T-cell (primary cell): ENCODE measurements around the gene ABCG1. TPM values are rescaled to one million over a fixed set of nuclear protein-coding genes. Genes with fewer than 3 reads are reported as not detected.

Experiments used
- ATAC-seq, 4 experiments: fragments of 200-7000 bp in 3 of 4; fragments of 150-1000 bp in 1 of 4; cut with Tn5 transposase; replicated peaks in 1 of 4; 1 replicate in 3 of 4; 2 replicates in 1 of 4; pipeline ENCODE4 v1.10.0; 2021; ENCODE audit warnings: moderate library complexity in 3 of 4, mild to moderate bottlenecking in 2 of 4, moderate number of reproducible peaks in 1 of 4
- CTCF ChIA-PET, 2 donors: fragments of 300-600 bp; sonication (Branson Sonifier 250); formaldehyde crosslinking; loops; one replicate each; lab custom pipeline; 2022; ENCODE audit warnings: antibody characterized with exemption in 2 of 2; lab: Charles Lee
- POLR2A ChIA-PET, 2 donors: fragments of 300-600 bp; sonication (Branson Sonifier 250); formaldehyde crosslinking; loops; one replicate each; lab custom pipeline; 2022; ENCODE audit warnings: antibody characterized with exemption in 2 of 2; lab: Charles Lee
- DNase-seq, 35 experiments: peaks; one replicate each; pipeline versions ENCODE4 v3.0.0 to v3.0.0-alpha.2; 2013 to 2023
- H3K27ac ChIP-seq: one replicate; pipeline ENCODE4 v1.5.1; 2013; ENCODE audit warnings: low read length
- H3K27me3 ChIP-seq, 2 experiments: replicated peaks in 1 of 2; 1 replicate in 1 of 2; 2 replicates in 1 of 2; pipeline versions ENCODE4 v1.6.1 to v1.7.0; 2013; ENCODE audit warnings: low read length in 1 of 2, mixed read lengths in 1 of 2; ENCODE audit not compliant: control insufficient read depth in 2 of 2, insufficient read depth in 2 of 2; ENCODE audit errors: extremely low read depth in 1 of 2
- H3K36me3 ChIP-seq, 2 donors: 1 replicate in 1 of 2; 2 replicates in 1 of 2; pipeline versions ENCODE4 v1.6.1 to v1.7.0; 2013; ENCODE audit warnings: low read length in 1 of 2; ENCODE audit not compliant: control insufficient read depth in 2 of 2, insufficient read depth in 1 of 2; ENCODE audit errors: extremely low read depth in 1 of 2
- H3K4me1 ChIP-seq, 2 experiments: 1 replicate in 1 of 2; 2 replicates in 1 of 2; pipeline versions ENCODE4 v1.6.1 to v1.7.0; 2013; ENCODE audit warnings: low read length in 2 of 2, mixed read lengths in 1 of 2; ENCODE audit not compliant: insufficient read depth in 2 of 2, control insufficient read depth in 1 of 2; ENCODE audit errors: extremely low read depth in 1 of 2
- H3K4me3 ChIP-seq, 2 donors: 1 replicate in 1 of 2; 2 replicates in 1 of 2; pipeline versions ENCODE4 v1.5.1 to v1.7.0; 2013; ENCODE audit warnings: mild to moderate bottlenecking in 2 of 2, low read length in 1 of 2, moderate library complexity in 1 of 2; ENCODE audit not compliant: control insufficient read depth in 1 of 2; ENCODE audit errors: extremely low read depth in 1 of 2
- H3K9me3 ChIP-seq: 2 replicates; pipeline ENCODE4 v1.7.0; 2013
- H3K27ac Mint-ChIP-seq, 2 donors: one replicate each; pipeline ENCODE4 v1.8.0; 2020 to 2021; ENCODE audit warnings: mild to moderate bottlenecking in 2 of 2, mixed read lengths in 2 of 2
- H3K27me3 Mint-ChIP-seq, 2 donors: one replicate each; pipeline ENCODE4 v1.8.0; 2021 to 2022; ENCODE audit warnings: mixed read lengths in 2 of 2
- H3K36me3 Mint-ChIP-seq: one replicate; pipeline ENCODE4 v1.8.0; 2021; ENCODE audit warnings: mixed read lengths
- H3K4me1 Mint-ChIP-seq, 3 donors: one replicate each; pipeline ENCODE4 v1.8.0; 2020 to 2022; ENCODE audit warnings: mixed read lengths in 3 of 3, mild to moderate bottlenecking in 1 of 3
- H3K4me3 Mint-ChIP-seq, 3 donors: one replicate each; pipeline ENCODE4 v1.8.0; 2020 to 2022; ENCODE audit warnings: mild to moderate bottlenecking in 3 of 3, mixed read lengths in 3 of 3, moderate library complexity in 3 of 3
- H3K9me3 Mint-ChIP-seq, 3 donors: one replicate each; pipeline ENCODE4 v1.8.0; 2020 to 2022; ENCODE audit warnings: mixed read lengths in 3 of 3
- WGBS: methylation state at CpG from one replicate; pipeline ENCODE4 v1.1.5; 2013; ENCODE audit warnings: missing lambda C conversion rate; ENCODE audit not compliant: insufficient coverage; 5-methylcytosine and 5-hydroxymethylcytosine counted together
- total RNA-seq, 35 experiments: library from RNA in 6 of 35; stranded (reverse) in 6 of 35; fragments of 120-200 nt in 1 of 35; gene quantifications; one replicate each; pipeline versions ENCODE4 v1.2.1 to v1.2.4 and lab custom pipeline; 2013 to 2026

The ABCG1 gene
- total RNA-seq, 5 donors from 2014 or later (not counting 1 experiment from before 2014, with no cell fraction given): 4.1 to 51.1 (median 6.2) TPM

DNA sequence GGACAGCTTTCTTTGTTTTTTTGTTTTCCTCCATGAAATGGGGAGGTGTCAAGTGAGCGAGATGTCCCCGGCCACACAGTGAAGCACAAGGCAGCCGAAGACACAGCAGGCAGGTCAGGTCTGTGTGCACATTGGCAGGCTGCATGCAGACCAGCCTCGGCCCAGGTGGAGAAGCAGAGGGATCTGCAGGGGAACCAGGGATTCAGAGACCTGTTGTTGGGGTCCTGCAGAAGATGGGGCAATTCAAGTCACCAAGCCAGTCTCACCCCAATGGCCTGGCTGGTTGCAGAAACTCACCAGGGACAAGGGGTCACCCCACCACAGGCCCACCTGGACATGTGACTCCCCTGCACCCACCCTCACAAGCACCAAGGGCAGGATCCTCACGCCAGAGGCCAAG lies 4.0 kb upstream of the ABCG1 start:
- Histone ChIP-seq H3K27ac (no peak overlapping the region), H3K36me3 (no peaks in the 10 kb centered on the region), H3K27me3 (no peaks in the 10 kb centered on the region), H3K4me1 (peaks cover 0 to 12% of the 10 kb centered on the region in 2 experiments), H3K4me3 (no peak overlapping the region), H3K9me3 (no peaks in the 10 kb centered on the region)
- no peaks in the 10 kb centered on the region for H3K36me3 Mint-ChIP-seq
- no peak overlapping the region for H3K4me3 Mint-ChIP-seq
- WGBS: 99% methylated on average over 5 of the region's 5 CpGs
- H3K27ac Mint-ChIP-seq: no peak overlapping the region
- no peaks in the 10 kb centered on the region for H3K27me3 Mint-ChIP-seq
- H3K9me3 Mint-ChIP-seq: peaks cover 0 to 4% (median 4%) of the 10 kb centered on the region in 3 donors
- H3K4me1 Mint-ChIP-seq: peaks cover 0 to 1% (median 0%) of the 10 kb centered on the region in 3 donors
- POLR2A ChIA-PET: no interaction called here
- DNase-seq (peak in 1 of 35 experiments; percentile 0), ATAC-seq (no peak)
- CTCF ChIA-PET: no interaction called here

DNA sequence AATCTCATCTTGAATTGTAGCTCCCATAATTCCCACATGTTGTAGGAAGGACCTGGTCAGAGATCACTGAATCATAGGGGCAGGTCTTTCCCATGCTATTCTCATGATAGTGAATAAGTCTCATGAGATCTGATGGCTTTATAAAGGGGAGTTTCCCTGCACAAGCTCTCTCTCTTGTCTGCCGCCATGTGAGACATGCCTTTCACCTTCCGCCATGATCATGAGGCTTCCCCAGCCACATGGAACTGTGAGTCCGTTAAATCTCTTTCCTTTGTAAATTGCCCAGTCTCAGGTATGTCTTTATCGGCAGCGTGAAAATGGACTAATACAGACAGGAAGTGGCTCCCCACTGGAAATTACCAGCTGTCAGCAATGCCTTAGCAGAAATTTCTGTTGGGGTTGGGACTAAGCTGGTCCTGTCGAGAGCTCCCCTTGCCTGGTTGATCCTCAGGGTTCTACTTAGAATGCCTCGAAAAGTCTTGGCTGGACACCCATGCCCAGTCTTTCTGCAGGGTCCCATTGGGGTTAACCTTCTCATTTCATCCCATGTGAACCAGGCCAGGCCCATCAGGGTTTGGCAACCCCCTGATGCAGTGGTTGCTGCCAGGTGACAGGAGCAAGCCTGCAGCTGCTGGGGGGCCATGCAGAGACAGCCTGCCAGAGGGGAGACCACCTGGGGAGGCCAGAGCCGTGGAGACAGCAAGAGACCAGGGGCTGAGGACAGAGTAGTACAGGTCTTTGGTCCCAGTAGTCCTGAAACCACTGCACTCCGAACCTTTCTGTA lies 2.8 kb upstream of the ABCG1 start:
- no peak overlapping the region for H3K4me3 Mint-ChIP-seq
- H3K9me3 Mint-ChIP-seq: peaks cover 0 to 4% (median 4%) of the 10 kb centered on the region in 3 donors
- H3K4me1 Mint-ChIP-seq: peaks cover 7 to 10% (median 8%) of the 10 kb centered on the region in 3 donors
- H3K9me3 ChIP-seq: no peaks in the 10 kb centered on the region
- ChIA-PET POLR2A (interaction anchor here in 1 of 2 donors (0.6 kb wide), 1 partner anchor 13 kb away, joined by 5 read pairs; no protein-coding TSS in a partner anchor), CTCF (no interaction called here)
- no peaks in the 10 kb centered on the region for H3K36me3 Mint-ChIP-seq
- H3K27ac Mint-ChIP-seq: no peak overlapping the region
- DNase-seq (peak in 1 of 35 experiments; percentile 10), ATAC-seq (no peak)
- 96% methylated on average over 7 of the region's 9 CpGs for WGBS
- H3K36me3 ChIP-seq: no peaks in the 10 kb centered on the region
- no peaks in the 10 kb centered on the region for H3K27me3 Mint-ChIP-seq
- H3K4me1 ChIP-seq: peaks cover 8 to 20% of the 10 kb centered on the region in 2 experiments
- H3K27me3 ChIP-seq: no peaks in the 10 kb centered on the region
- no peak overlapping the region for H3K27ac ChIP-seq
- H3K4me3 ChIP-seq: no peak overlapping the region

DNA sequence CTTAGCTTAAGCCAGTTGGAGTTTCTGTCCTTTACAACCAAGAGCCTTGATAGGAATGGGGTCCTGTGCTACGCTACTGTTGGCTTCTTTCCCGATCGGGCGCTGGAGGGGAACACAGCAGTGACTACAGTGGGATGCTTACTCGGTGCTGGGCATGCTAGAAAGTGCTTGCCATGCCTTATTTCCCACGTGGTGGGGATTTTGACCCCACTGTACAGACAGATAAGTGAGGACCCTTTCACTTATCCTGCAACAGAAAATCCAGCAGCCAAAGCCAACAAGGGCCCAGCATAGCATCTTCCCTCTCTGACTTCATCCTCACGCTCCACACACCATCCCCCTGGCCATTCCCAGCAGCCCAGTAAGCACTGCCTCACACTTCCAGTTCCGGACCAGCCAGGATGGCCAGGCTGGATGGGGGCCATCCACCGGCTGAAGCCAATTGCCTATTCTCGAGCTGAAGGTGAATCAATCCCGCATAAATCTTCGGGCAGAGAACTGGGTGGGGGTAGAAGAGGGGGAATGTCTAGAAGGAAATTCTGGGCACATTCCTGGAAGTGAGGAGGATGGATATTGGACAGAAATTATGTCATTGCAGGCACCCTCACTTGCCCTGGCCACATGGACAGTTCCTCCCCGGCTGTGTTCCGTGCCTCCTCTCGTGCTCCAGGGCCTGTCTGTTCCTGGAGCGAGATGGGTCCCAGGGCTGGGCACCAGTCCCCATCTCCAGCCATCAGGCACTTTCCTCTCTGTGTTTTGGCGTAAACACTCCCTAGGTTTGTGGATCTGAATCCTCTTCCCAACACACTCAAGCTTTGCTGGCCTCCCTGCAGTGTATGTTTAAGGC lies 2.0 kb upstream of the ABCG1 start:
- Mint-ChIP-seq H3K36me3 (peaks cover 3% of the 10 kb centered on the region), H3K4me3 (peak overlapping the region in 2 of 3 donors; percentile 11 to 39), H3K4me1 (peaks cover 15 to 16% (median 15%) of the 10 kb centered on the region in 3 donors), H3K27ac (no peak overlapping the region), H3K9me3 (peaks cover 0 to 4% (median 4%) of the 10 kb centered on the region in 3 donors), H3K27me3 (no peaks in the 10 kb centered on the region)
- peak in 1 of 35 experiments; percentile 8 for DNase-seq
- H3K27me3 ChIP-seq: no peaks in the 10 kb centered on the region
- peaks cover 15 to 28% of the 10 kb centered on the region in 2 experiments for H3K4me1 ChIP-seq
- WGBS: 96% methylated on average over 15 of the region's 17 CpGs
- ChIA-PET CTCF (no interaction called here), POLR2A (interaction anchor here in 1 of 2 donors (0.7 kb wide), 1 partner anchor 42 kb away, joined by 4 read pairs; no protein-coding TSS in a partner anchor)
- no peak for ATAC-seq
- no peak overlapping the region for H3K27ac ChIP-seq
- peaks cover 0 to 2% of the 10 kb centered on the region in 2 donors for H3K36me3 ChIP-seq
- H3K9me3 ChIP-seq: no peaks in the 10 kb centered on the region
- no peak overlapping the region for H3K4me3 ChIP-seq

DNA sequence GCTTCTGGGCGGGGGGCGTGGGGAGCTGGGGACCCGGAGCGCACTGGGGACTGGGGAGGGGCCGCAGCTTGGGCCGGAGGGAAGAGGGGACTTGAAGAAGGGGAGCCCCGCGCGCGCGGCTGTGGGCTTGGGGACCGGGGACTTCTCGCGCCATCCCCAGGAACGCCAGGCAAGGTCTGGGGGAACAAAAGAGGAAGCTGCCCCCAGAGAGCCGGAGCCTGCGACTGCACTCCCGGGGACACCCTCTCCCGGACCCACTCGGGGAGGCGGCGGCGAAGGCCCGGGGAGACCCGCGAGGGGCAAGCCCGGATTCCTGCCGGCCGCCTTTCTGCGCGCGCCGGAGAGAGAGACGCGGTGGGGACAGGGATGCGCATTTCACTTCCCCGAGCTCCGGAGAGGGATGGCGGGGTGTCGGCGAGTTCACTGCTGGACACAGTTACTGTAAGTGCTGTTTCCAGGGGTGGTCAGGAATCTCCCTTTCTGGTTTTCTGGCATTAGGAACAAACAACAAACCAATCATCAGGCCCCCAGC lies 732 bp downstream of the ABCG1 start:
- Mint-ChIP-seq H3K4me3 (peak overlapping the region; percentile 81 to 87 (median 87)), H3K27ac (peak overlapping the region; percentile 18 to 73), H3K36me3 (peaks cover 4% of the 10 kb centered on the region), H3K4me1 (peaks cover 27 to 35% (median 34%) of the 10 kb centered on the region in 3 donors), H3K9me3 (peaks cover 0 to 4% (median 4%) of the 10 kb centered on the region in 3 donors), H3K27me3 (no peaks in the 10 kb centered on the region)
- Histone ChIP-seq H3K9me3 (no peaks in the 10 kb centered on the region), H3K36me3 (peaks cover 0 to 12% of the 10 kb centered on the region in 2 donors), H3K27ac (peak overlapping the region; percentile 89), H3K4me1 (peaks cover 17 to 42% of the 10 kb centered on the region in 2 experiments), H3K27me3 (no peaks in the 10 kb centered on the region), H3K4me3 (peak overlapping the region; percentile 88 to 89)
- ATAC-seq (peak in 3 of 4 experiments; percentile 21 to 30 (median 26)), DNase-seq (peak in 15 of 35 experiments; percentile 7 to 47 (median 23))
- POLR2A ChIA-PET: interaction anchor here (0.6 to 4.0 kb wide), 18 partner anchors 10 to 1510 kb away, joined by 3 to 77 read pairs (median 4); partner anchors contain the start of gene RSPH1 (in 1 of the 2)
- WGBS: under 1% methylated on average over 38 of the region's 41 CpGs
- CTCF ChIA-PET: interaction anchor here (0.6 to 2.0 kb wide), 20 partner anchors 9 to 1804 kb away, joined by 3 to 29 read pairs (median 5); no protein-coding TSS in a partner anchor

DNA sequence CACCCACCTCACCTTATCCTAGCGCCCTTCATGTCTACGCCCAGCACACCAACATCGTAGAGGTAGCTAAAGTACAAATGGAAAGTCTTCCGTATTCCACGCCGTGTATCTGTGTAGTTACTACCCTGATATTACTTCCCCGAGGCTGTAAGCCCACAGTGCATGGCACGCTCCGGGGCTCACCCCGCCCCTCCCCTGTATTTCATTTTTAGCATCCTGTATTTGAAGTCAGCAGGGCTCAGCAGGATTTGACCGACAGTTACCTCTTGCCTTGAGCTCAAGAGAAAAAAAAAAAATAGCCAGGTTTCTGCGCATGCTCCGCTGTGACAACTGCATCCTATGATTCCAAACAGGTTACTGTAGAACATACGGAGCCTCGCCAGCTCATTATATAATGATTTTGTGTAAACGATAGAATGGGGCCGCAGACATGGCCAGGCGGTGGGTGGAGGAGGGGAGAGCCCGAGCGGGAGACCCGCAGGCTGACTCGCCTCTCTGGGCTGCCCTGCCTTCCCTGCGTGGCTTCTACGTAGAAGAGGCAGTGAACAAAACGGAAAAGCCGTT lies 1.3 kb downstream of the ABCG1 start:
- H3K4me3 ChIP-seq: peak overlapping the region; percentile 88 to 89
- Mint-ChIP-seq H3K4me3 (peak overlapping the region; percentile 81 to 87 (median 87)), H3K27ac (peak overlapping the region; percentile 18 to 73), H3K27me3 (no peaks in the 10 kb centered on the region), H3K4me1 (peaks cover 32 to 39% (median 35%) of the 10 kb centered on the region in 3 donors), H3K9me3 (peaks cover 0 to 4% (median 4%) of the 10 kb centered on the region in 3 donors), H3K36me3 (peaks cover 9% of the 10 kb centered on the region)
- whole genome bisulfite sequencing: under 1% methylated on average over 19 of the region's 26 CpGs
- no peaks in the 10 kb centered on the region for H3K9me3 ChIP-seq
- ATAC-seq: peak; percentile 83 to 91 (median 87)
- H3K4me1 ChIP-seq: peaks cover 17 to 42% of the 10 kb centered on the region in 2 experiments
- CTCF ChIA-PET: interaction anchor here (0.6 to 2.0 kb wide), 20 partner anchors 8 to 1804 kb away, joined by 3 to 29 read pairs (median 4); no protein-coding TSS in a partner anchor
- peaks cover 0 to 13% of the 10 kb centered on the region in 2 donors for H3K36me3 ChIP-seq
- peak overlapping the region; percentile 89 for H3K27ac ChIP-seq
- no peaks in the 10 kb centered on the region for H3K27me3 ChIP-seq
- POLR2A ChIA-PET: interaction anchor here (0.6 to 4.0 kb wide), 23 partner anchors 9 to 1509 kb away, joined by 3 to 77 read pairs (median 4); partner anchors contain the start of gene RSPH1 (in 1 of the 2)
- DNase-seq: peak in 34 of 35 experiments; percentile 57 to 95 (median 87)
